Activated CD4-positive, alpha-beta T cell treated with anti-CD3 and anti-CD28 coated beads, Interleukin-2, Interleukin-4, amounts not matched to agents 100 ng/mL and 50 ng/mL, durations not matched to agents 16 hours and 8 hours (primary cell): Measurements from ENCODE around the gene PTPN1.
A peak's percentile ranks its signal among the peaks of the same experiment; 100 is the strongest.
"Not testable (repeated sequence)": the region's sequence is repeated elsewhere in the genome, so short reads cannot be mapped to it uniquely, and the experiment has no call there.

Experiments used
- DNase-seq: peaks from one replicate; pipeline ENCODE4 v3.0.0-alpha.2; 2020; ENCODE audit warnings: low spot score

The PTPN1 gene

GRCh38 chr20:50558483-50558925 is 48.3 kb downstream of the PTPN1 start:
- no peak for DNase-seq

- no peak for DNase-seq
These were observed 49.0 kb downstream of the PTPN1 start for GRCh38 chr20:50559149-50559548.

DNA sequence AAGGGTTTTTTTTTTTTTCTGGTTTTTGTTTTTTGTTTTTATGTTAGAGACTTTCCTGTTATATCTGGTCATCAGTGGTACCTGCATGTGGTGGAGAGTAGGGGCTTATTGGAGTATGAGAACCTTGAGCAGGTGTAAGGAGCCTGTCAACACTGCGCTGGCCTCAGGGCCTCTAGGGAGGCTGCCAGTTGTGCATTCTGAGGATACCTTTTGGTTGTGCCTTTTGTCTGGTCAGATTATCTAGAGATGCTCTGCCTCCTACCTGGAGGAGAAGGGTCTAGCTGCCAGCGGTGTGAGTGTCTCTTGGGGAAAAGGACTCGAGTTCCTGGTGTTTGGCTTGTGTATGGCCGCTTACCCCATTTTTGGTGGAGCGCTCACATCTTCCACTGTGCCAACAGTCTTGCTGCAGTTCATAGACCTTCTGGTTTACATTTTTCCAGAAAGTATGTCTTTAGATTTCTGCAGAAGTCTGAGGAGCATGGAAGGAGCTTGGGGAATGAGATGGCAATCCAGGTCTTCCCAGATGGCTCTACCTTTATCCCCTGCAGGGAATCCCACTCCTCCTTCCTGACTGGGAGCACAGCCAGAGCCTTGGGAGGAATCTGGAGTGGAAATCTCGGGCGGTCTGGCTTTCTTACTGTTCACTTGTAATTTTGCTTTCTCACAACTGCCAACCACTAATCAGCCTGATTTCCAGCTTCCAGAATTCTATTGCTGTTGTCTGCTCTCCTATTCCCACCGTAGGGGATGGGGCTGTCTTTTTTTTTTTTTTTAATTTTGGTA is 49.9 kb downstream of the PTPN1 start:
- DNase-seq: no peak

- DNase-seq: no peak
These were observed 50.7 kb downstream of the PTPN1 start for GRCh38 chr20:50560867-50561266.

- DNase-seq: peak; percentile 88
These were observed 51.3 kb downstream of the PTPN1 start for GRCh38 chr20:50561379-50562078.

GRCh38 chr20:50562262-50562701 is 52.1 kb downstream of the PTPN1 start:
- DNase-seq: no peak

- DNase-seq: no peak
These were observed 53.2 kb downstream of the PTPN1 start for GRCh38 chr20:50563133-50563944.

- DNase-seq: no peak
These were observed 55.2 kb downstream of the PTPN1 start for GRCh38 chr20:50565383-50565782.

GRCh38 chr20:50565871-50566270 is 55.7 kb downstream of the PTPN1 start:
- DNase-seq: no peak

GRCh38 chr20:50567860-50568548 is 57.8 kb downstream of the PTPN1 start:
- DNase-seq: peak; percentile 42

DNA sequence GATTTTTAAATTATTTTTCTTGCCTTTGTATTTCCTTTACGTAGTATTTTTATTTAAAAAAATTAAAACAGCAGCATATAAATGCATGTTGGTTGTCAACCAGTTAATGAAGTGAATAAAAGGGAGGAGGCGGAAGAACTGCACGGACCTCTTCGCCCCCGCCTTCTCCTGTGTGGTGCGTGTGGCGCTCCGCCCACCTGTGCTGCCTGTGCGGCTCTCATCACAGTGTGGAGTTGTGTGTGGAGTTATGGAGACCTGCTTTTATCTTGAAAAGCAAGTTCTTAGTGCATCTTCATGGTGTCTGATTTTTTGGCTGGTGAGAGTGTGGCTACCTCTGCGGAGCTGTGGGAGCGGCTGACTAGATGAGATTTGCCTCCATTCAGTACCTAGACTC is 58.4 kb downstream of the PTPN1 start:
- no peak for DNase-seq

DNA sequence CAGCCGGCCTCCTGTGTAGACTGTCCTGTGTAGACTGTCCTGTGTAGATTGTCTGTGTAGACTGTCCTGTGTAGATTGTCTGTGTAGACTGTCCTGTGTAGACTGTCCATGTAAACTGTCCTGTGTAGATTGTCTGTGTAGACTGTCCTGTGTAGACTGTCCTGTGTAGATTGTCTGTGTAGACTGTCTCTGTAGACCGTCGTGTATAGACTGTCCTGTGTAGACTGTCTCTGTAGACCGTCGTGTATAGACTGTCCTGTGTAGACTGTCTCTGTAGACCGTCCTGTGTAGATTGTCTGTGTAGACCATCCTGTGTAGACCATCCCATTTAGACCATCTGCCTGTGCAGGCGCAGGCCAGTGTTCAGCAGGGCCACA is 59.3 kb downstream of the PTPN1 start:
- DNase-seq: not testable (repeated sequence)

DNA sequence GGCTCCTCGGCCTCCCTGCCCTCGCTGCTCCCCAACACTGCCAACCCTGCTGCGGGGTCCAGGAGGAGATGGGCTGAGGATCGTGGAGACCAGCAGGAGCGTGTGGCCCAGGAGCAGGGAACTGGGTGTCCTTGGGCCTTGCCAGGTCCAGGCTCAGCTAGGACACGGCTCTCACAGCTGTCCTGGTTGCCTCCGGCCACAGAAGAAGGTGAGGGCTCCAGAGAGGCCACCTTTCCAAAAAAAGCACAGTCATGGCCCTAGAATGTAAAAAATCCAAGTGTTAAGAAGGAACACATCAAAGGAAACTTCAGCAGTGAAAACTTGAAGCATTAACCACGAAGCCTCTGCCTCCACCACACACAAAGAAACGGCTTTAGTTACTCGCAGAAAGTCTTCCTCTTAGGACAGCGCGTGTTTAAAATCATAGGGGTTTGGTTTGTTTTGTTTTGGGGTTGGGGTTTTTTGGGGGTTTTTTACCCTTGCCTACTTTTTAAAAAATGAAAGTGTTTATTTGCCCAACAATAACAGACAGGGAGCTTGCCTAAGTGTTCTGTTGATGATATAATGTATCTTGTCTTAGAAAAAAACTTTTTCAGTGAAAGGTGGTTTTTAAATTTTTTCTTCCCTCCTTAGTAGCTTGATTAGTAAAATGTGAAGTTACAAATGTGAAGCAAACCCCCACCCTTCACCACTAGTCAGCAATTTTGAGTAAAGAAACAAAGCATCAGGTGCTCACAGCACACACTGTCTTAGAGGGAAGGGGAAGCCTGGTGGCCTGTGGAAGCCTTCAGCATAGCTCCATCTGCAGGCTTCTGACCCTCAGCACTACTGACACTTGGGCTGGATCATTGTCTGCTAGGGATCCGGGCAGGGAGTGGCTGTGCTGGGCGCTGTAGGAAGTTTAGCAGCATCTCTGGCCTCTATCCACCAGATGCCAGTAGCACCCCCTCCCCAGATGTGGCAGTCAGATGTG is 60.0 kb downstream of the PTPN1 start:
- DNase-seq: peak; percentile 70

- DNase-seq: no peak
These were observed 61.3 kb downstream of the PTPN1 start for GRCh38 chr20:50571466-50571865.

DNA sequence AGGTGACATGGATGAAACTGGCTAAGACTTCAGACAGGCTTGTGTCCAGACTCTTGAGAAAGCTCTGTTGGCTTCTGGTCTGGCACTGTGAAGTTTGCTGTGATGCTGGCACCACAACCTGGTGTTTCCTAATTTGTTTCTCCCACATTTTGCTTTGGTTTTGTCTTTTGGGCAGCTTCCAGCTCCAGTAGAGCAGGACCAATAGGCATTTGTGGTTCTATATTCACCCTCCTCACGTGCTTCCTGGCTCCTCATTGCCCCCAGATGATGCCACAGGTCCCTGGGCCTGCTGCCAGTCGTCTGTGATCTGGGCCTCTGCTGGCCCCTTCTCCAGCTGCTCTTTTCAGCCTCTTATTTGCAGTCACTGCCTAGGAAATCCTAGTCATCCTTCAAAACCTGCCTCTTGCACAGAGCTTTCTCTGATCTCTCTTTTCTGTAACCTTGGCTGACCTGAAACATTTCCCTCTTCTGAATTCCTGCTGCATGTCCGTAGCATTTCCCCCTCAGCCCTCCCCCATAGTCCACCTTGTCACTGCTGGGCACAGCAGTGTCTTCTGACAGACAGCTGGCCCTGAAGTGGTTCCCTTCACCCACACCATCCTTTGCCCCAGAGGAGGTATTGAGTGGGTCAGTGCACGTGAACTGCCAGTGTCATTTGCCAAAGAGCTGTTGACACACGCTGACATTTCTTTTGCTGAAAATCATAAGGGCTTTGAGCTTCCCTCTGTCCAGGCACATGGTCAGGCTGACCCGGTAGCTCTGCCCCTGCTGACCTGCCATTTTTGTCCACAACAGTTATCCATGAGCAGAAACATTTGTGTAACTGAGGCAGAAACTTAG is 63.0 kb downstream of the PTPN1 start:
- no peak for DNase-seq

GRCh38 chr20:50574108-50574507 is 63.9 kb downstream of the PTPN1 start:
- no peak for DNase-seq

GRCh38 chr20:50574586-50574985 is 64.4 kb downstream of the PTPN1 start:
- DNase-seq: no peak

- peak; percentile 65 for DNase-seq
These were observed 65.9 kb downstream of the PTPN1 start for GRCh38 chr20:50575865-50576720.
